Osteoblast (primary cell): ENCODE measurements around the gene DSCAML1. TPM values are rescaled to one million over a fixed set of nuclear protein-coding genes. Genes with fewer than 3 reads are reported as not detected.

Source experiments
- DNase-seq: peaks from one replicate; pipeline ENCODE4 v3.0.0; 2011; ENCODE audit warnings: low spot score, mixed read lengths; ENCODE audit not compliant: insufficient read length; ENCODE audit errors: missing footprints
- H2AFZ ChIP-seq: 2 replicates; pipeline ENCODE4 v1.6.0; 2011; ENCODE audit warnings: mild to moderate bottlenecking, low read length
- H3K27ac ChIP-seq: 2 replicates; pipeline ENCODE4 v1.5.1; 2011; ENCODE audit warnings: mild to moderate bottlenecking, low read depth, low read length, moderate library complexity
- H3K27me3 ChIP-seq: 2 replicates; pipeline ENCODE4 v1.6.0; 2012; ENCODE audit warnings: mild to moderate bottlenecking, control low read depth, inconsistent platforms, low read length, moderate library complexity; ENCODE audit not compliant: insufficient read depth
- H3K36me3 ChIP-seq: 2 replicates; pipeline ENCODE4 v1.5.1; 2011; ENCODE audit warnings: mild to moderate bottlenecking, low read length, control low read depth, moderate library complexity; ENCODE audit not compliant: insufficient read depth
- H3K4me1 ChIP-seq: 2 replicates; pipeline ENCODE4 v1.5.1; 2011; ENCODE audit warnings: mild to moderate bottlenecking, low read length, control low read depth, moderate library complexity; ENCODE audit not compliant: insufficient read depth
- H3K4me2 ChIP-seq: 2 replicates; pipeline ENCODE4 v1.6.0; 2011; ENCODE audit warnings: mild to moderate bottlenecking, low read length; ENCODE audit not compliant: insufficient read depth
- H3K4me3 ChIP-seq: fragments of 200-600 bp; sonication (generic); 3 replicates; pipeline ENCODE4 v1.5.1; 2012; ENCODE audit warnings: mild to moderate bottlenecking, low read length, inconsistent platforms; ENCODE audit not compliant: insufficient read depth
- H3K79me2 ChIP-seq: 2 replicates; pipeline ENCODE4 v1.6.0; 2012; ENCODE audit warnings: mild to moderate bottlenecking, low read length, control low read depth, inconsistent platforms; ENCODE audit not compliant: insufficient read depth
- H3K9me3 ChIP-seq: 2 replicates; pipeline ENCODE4 v1.5.1; 2011; ENCODE audit warnings: low read depth, low read length, control low read depth
- H4K20me1 ChIP-seq: 2 replicates; pipeline ENCODE4 v1.6.0; 2012; ENCODE audit warnings: mild to moderate bottlenecking, low read length, control low read depth; ENCODE audit not compliant: insufficient read depth
- CTCF ChIP-seq: IDR thresholded peaks from 2 replicates; pipeline ENCODE4 v1.5.1; 2011; ENCODE audit warnings: mild to moderate bottlenecking, low read depth, low read length, moderate library complexity; ENCODE audit errors: extremely low read depth
- total RNA-seq: library from RNA; depleted of rRNA; stranded (reverse); fragments of >200 nt; gene quantifications from 2 replicates; pipeline ENCODE4 v1.2.3, GENCODE V29; 2012

DSCAML1 gene
- total RNA-seq, 1 donor: not detected

- no peaks in the 10 kb centered on the region for H4K20me1 ChIP-seq
- no peaks in the 10 kb centered on the region for H3K9me3 ChIP-seq
- H3K27ac ChIP-seq: no peak overlapping the region
- peak; percentile 88 for DNase-seq
- peaks cover 6% of the 10 kb centered on the region for H3K4me1 ChIP-seq
- H3K27me3 ChIP-seq: peaks cover 11% of the 10 kb centered on the region
- H3K79me2 ChIP-seq: no peaks in the 10 kb centered on the region
- H3K4me2 ChIP-seq: no peak overlapping the region
- TF ChIP-seq CTCF: no peak
- H2AFZ ChIP-seq: no peak overlapping the region
- H3K4me3 ChIP-seq: no peak overlapping the region
- no peaks in the 10 kb centered on the region for H3K36me3 ChIP-seq
Measured at GRCh38 chr11:117523680-117524079, 273.3 kb downstream of the DSCAML1 start.

DNA sequence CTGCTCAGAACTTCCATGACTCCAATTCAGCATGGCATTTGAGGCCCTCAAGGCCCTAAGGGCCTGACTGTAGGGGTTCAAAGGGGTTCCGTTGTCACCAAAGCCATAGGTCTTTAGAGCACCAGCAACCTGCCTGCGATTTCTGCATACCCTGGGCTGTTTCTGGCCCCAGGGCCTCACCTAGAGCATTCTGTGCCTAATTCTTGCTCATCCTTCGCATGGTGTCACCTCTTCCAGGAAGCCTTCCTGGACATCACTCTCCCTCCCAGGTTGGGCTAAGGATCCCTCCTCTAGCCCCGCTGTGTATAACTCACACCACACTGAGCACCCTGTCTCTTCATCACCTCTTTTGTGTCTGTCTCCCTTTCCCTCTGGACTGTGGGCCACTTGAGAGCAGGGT lies 275.0 kb downstream of the DSCAML1 start:
- Histone ChIP-seq H3K79me2 (no peaks in the 10 kb centered on the region), H3K36me3 (no peaks in the 10 kb centered on the region), H2AFZ (no peak overlapping the region), H3K9me3 (no peaks in the 10 kb centered on the region), H4K20me1 (no peaks in the 10 kb centered on the region), H3K27ac (no peak overlapping the region), H3K4me2 (no peak overlapping the region), H3K27me3 (no peaks in the 10 kb centered on the region), H3K4me1 (peaks cover 6% of the 10 kb centered on the region), H3K4me3 (no peak overlapping the region)
- no peak for DNase-seq
- no peak for TF ChIP-seq CTCF

DNA sequence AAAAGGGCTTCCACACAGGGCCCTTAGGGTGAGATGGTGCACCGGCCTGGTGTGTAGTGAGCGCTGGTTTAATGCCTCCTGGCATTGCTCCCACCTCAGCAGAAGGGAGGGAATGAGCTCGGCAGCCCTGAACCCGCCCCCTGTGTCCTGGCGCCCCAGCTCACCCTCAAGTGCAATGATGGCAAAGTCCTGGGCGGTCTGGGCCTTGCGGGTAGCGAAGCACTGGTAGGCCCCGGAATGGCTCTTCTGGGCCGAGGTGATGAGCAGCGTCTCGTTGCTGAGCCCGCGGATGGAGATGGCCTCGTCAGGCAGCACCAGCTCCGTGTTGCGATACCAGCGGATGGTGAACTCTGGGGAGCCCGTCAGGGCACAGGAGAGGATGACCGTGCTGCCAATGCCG lies 276.1 kb downstream of the DSCAML1 start:
- Histone ChIP-seq H3K4me3 (no peak overlapping the region), H3K27me3 (no peaks in the 10 kb centered on the region)

GRCh38 chr11:117520201-117520600 lies 276.8 kb downstream of the DSCAML1 start:
- DNase-seq: no peak
- no peaks in the 10 kb centered on the region for H3K27me3 ChIP-seq
- no peak for TF ChIP-seq CTCF

More for the DNA sequence above, 276.1 kb downstream of the DSCAML1 start:
- no peak for DNase-seq
- H3K36me3 ChIP-seq: no peaks in the 10 kb centered on the region
- H3K4me1 ChIP-seq: peaks cover 6% of the 10 kb centered on the region
- H4K20me1 ChIP-seq: no peaks in the 10 kb centered on the region
- H3K79me2 ChIP-seq: no peaks in the 10 kb centered on the region
- no peak for TF ChIP-seq CTCF
- H3K9me3 ChIP-seq: no peaks in the 10 kb centered on the region
- H3K4me2 ChIP-seq: no peak overlapping the region
- H2AFZ ChIP-seq: no peak overlapping the region
- no peak overlapping the region for H3K27ac ChIP-seq

More at GRCh38 chr11:117520201-117520600, 276.8 kb downstream of the DSCAML1 start:
- no peaks in the 10 kb centered on the region for H4K20me1 ChIP-seq
- H2AFZ ChIP-seq: no peak overlapping the region
- H3K27ac ChIP-seq: no peak overlapping the region
- no peaks in the 10 kb centered on the region for H3K9me3 ChIP-seq
- H3K79me2 ChIP-seq: no peaks in the 10 kb centered on the region
- no peak overlapping the region for H3K4me2 ChIP-seq
- H3K36me3 ChIP-seq: no peaks in the 10 kb centered on the region
- peaks cover 6% of the 10 kb centered on the region for H3K4me1 ChIP-seq
- no peak overlapping the region for H3K4me3 ChIP-seq
